Activated B cell treated with CpG ODN at 0.5 μM for 24 hours (primary cell): Measurements from ENCODE around the gene ADSS2. TPM values are rescaled to one million over a fixed set of nuclear protein-coding genes. Genes with fewer than 3 reads are reported as not detected.
"Not testable (repeated sequence)": the region's sequence is repeated elsewhere in the genome, so short reads cannot be mapped to it uniquely, and the experiment has no call there.

Source experiments
- ATAC-seq: fragments of 200-7000 bp; cut with Tn5 transposase; one replicate; pipeline ENCODE4 v1.10.0; 2021; ENCODE audit warnings: low read depth, mild to moderate bottlenecking, moderate library complexity
- CTCF ChIA-PET: fragments of 350-600 bp; sonication (Branson Sonifier 250); formaldehyde crosslinking; loops from one replicate; lab custom pipeline; 2021; ENCODE audit warnings: antibody characterized with exemption; lab: Charles Lee
- POLR2A ChIA-PET: fragments of 350-600 bp; sonication (Branson Sonifier 250); formaldehyde crosslinking; loops from one replicate; lab custom pipeline; 2021; ENCODE audit warnings: antibody characterized with exemption; lab: Charles Lee
- DNase-seq: peaks from one replicate; pipeline ENCODE4 v3.0.0; 2022
- H3K27ac Mint-ChIP-seq: one replicate; pipeline ENCODE4 v1.8.0; 2020; ENCODE audit warnings: mixed read lengths
- H3K27me3 Mint-ChIP-seq: one replicate; pipeline ENCODE4 v1.8.0; 2021; ENCODE audit warnings: mixed read lengths
- H3K36me3 Mint-ChIP-seq: one replicate; pipeline ENCODE4 v1.8.0; 2021; ENCODE audit warnings: low read depth, mixed read lengths
- H3K4me1 Mint-ChIP-seq: one replicate; pipeline ENCODE4 v1.8.0; 2021; ENCODE audit warnings: mixed read lengths
- H3K4me3 Mint-ChIP-seq: one replicate; pipeline ENCODE4 v1.8.0; 2020; ENCODE audit warnings: mild to moderate bottlenecking, mixed read lengths
- H3K9me3 Mint-ChIP-seq: one replicate; pipeline ENCODE4 v1.8.0; 2020; ENCODE audit warnings: mixed read lengths
- intact Hi-C: fragments of 100-400 bp; cut with micrococcal nuclease; formaldehyde crosslinking; loops from one replicate; pipeline ENCODE4 v1.15.1; 2024
- total RNA-seq: library from RNA; stranded (reverse); gene quantifications from 2 replicates; pipeline ENCODE4 v1.2.3, GENCODE V29; 2022
- TF ChIP-seq, protein P1 (sequence below): fragments of 200-600 bp; IDR thresholded peaks from one replicate; pipeline ENCODE4 v1.8.0; 2022; ENCODE audit warnings: antibody characterized with exemption, mild to moderate bottlenecking

Gene ADSS2
- total RNA-seq, 1 donor from 2014 or later = 42.2 TPM

GRCh38 chr1:244384066-244384465 is 67.6 kb downstream of the ADSS2 start:
- intact Hi-C loops = no loop called here
- Mint-ChIP-seq H3K9me3 (no peaks in the 10 kb centered on the region), H3K36me3 (no peaks in the 10 kb centered on the region), H3K27ac (no peak overlapping the region), H3K27me3 (no peaks in the 10 kb centered on the region), H3K4me3 (no peak overlapping the region), H3K4me1 (no peaks in the 10 kb centered on the region)
- ATAC-seq (no peak), DNase-seq (no peak)
- ChIA-PET CTCF (no interaction called here), POLR2A (no interaction called here)
- TF ChIP-seq, protein P1, sequence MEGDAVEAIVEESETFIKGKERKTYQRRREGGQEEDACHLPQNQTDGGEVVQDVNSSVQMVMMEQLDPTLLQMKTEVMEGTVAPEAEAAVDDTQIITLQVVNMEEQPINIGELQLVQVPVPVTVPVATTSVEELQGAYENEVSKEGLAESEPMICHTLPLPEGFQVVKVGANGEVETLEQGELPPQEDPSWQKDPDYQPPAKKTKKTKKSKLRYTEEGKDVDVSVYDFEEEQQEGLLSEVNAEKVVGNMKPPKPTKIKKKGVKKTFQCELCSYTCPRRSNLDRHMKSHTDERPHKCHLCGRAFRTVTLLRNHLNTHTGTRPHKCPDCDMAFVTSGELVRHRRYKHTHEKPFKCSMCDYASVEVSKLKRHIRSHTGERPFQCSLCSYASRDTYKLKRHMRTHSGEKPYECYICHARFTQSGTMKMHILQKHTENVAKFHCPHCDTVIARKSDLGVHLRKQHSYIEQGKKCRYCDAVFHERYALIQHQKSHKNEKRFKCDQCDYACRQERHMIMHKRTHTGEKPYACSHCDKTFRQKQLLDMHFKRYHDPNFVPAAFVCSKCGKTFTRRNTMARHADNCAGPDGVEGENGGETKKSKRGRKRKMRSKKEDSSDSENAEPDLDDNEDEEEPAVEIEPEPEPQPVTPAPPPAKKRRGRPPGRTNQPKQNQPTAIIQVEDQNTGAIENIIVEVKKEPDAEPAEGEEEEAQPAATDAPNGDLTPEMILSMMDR = no peak

GRCh38 chr1:244383278-244383884 is 68.3 kb downstream of the ADSS2 start:
- H3K4me1 Mint-ChIP-seq = no peaks in the 10 kb centered on the region
- TF ChIP-seq, protein P1 = no peak
- POLR2A ChIA-PET = no interaction called here
- H3K4me3 Mint-ChIP-seq = no peak overlapping the region
- DNase-seq (no peak), ATAC-seq (no peak)
- intact Hi-C loops = no loop called here
- no peaks in the 10 kb centered on the region for H3K27me3 Mint-ChIP-seq
- no peaks in the 10 kb centered on the region for H3K36me3 Mint-ChIP-seq
- no peaks in the 10 kb centered on the region for H3K9me3 Mint-ChIP-seq
- CTCF ChIA-PET = no interaction called here
- H3K27ac Mint-ChIP-seq = no peak overlapping the region

- H3K36me3 Mint-ChIP-seq = no peaks in the 10 kb centered on the region
- H3K4me1 Mint-ChIP-seq = no peaks in the 10 kb centered on the region
- DNase-seq = no peak
- CTCF ChIA-PET = no interaction called here
- H3K27ac Mint-ChIP-seq = no peak overlapping the region
- H3K9me3 Mint-ChIP-seq = no peaks in the 10 kb centered on the region
- H3K27me3 Mint-ChIP-seq = no peaks in the 10 kb centered on the region
- intact Hi-C loops = no loop called here
- no peak for ATAC-seq
- TF ChIP-seq, protein P1 = no peak
- H3K4me3 Mint-ChIP-seq = no peak overlapping the region
- POLR2A ChIA-PET = interaction anchor here (0.7 kb wide), 1 partner anchor 32 kb away, joined by 7 read pairs; no protein-coding TSS in a partner anchor
Observed at GRCh38 chr1:244381878-244382565, 69.7 kb downstream of the ADSS2 start.

GRCh38 chr1:244376126-244376525 is 75.6 kb downstream of the ADSS2 start:
- Mint-ChIP-seq H3K4me1 (no peaks in the 10 kb centered on the region), H3K27ac (no peak overlapping the region), H3K27me3 (no peaks in the 10 kb centered on the region), H3K4me3 (no peak overlapping the region), H3K9me3 (no peaks in the 10 kb centered on the region), H3K36me3 (no peaks in the 10 kb centered on the region)
- ATAC-seq = no peak
- ChIA-PET CTCF (no interaction called here), POLR2A (no interaction called here)
- TF ChIP-seq, protein P1 = no peak
- intact Hi-C loops = no loop called here
- DNase-seq = no peak

GRCh38 chr1:244375051-244375450 is 76.7 kb downstream of the ADSS2 start:
- H3K36me3 Mint-ChIP-seq = no peaks in the 10 kb centered on the region
- H3K27ac Mint-ChIP-seq = no peak overlapping the region
- ChIA-PET CTCF (no interaction called here), POLR2A (no interaction called here)
- DNase-seq (no peak), ATAC-seq (no peak)
- intact Hi-C loops = no loop called here
- H3K4me1 Mint-ChIP-seq = no peaks in the 10 kb centered on the region
- H3K9me3 Mint-ChIP-seq = no peaks in the 10 kb centered on the region
- no peak overlapping the region for H3K4me3 Mint-ChIP-seq
- H3K27me3 Mint-ChIP-seq = no peaks in the 10 kb centered on the region
- TF ChIP-seq, protein P1 = no peak

DNA sequence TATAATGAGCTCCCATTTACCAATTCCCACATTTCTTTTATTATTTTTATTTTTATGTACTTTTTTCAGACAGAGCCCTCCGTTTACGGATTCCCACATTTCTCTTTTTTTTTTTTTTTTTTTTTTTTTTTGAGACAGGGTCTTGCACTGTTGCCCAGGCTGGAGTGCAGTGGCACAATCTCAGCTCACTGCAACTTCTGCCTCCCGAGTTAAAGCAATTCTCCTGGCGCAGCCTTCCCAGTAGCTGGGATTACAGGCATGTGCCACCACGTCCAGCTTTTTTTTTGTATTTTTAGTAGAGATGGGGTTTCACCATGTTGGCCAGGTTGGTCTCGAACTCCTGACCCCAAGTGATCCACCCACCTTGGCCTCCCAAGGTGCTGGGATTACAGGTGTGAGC is 77.2 kb downstream of the ADSS2 start:
- H3K36me3 Mint-ChIP-seq, H3K27ac Mint-ChIP-seq, DNase-seq, intact Hi-C loops, H3K4me1 Mint-ChIP-seq, POLR2A ChIA-PET, H3K9me3 Mint-ChIP-seq, ATAC-seq, H3K27me3 Mint-ChIP-seq, CTCF ChIA-PET, H3K4me3 Mint-ChIP-seq: not testable (repeated sequence)
